ENCODE data around the gene SLC5A5. TPM values are rescaled to one million over a fixed set of nuclear protein-coding genes. Genes with fewer than 3 reads are reported as not detected.

The SLC5A5 gene
- total RNA-seq, 1 donor from 2014 or later, result not detected

GRCh38 chr19:17943274-17944221 lies 71.8 kb downstream of the SLC5A5 start:
- no peaks in the 10 kb centered on the region for H3K9me3 ChIP-seq (ENCODE audit: insufficient read depth, low read depth, low read length)
- H3K27ac ChIP-seq (ENCODE audit: low read depth, low read length), result no peak overlapping the region
- no peak for DNase-seq (ENCODE audit: low read depth)
- peaks cover under 1% of the 10 kb centered on the region for H3K27me3 ChIP-seq (ENCODE audit: insufficient read depth, low read length)
- H3K27ac Mint-ChIP-seq (ENCODE audit: unreplicated experiment), result no peak overlapping the region
- H3K4me3 Mint-ChIP-seq (ENCODE audit: unreplicated experiment), result no peak overlapping the region
- no peak overlapping the region for H3K4me3 ChIP-seq (ENCODE audit: insufficient read depth, low read depth, low read length)
- H3K4me1 Mint-ChIP-seq (ENCODE audit: low read depth, unreplicated experiment), result peaks cover 4% of the 10 kb centered on the region
- H3K9ac ChIP-seq (ENCODE audit: low read length), result no peak overlapping the region
- FAIRE-seq, result no peak
- H3K9me3 Mint-ChIP-seq (ENCODE audit: unreplicated experiment), result no peaks in the 10 kb centered on the region
- H4K20me1 ChIP-seq (ENCODE audit: insufficient read depth, low read length), result peaks cover 22% of the 10 kb centered on the region
- peaks cover 9% of the 10 kb centered on the region for H3K4me1 ChIP-seq (ENCODE audit: insufficient read depth, low read length)
- TF ChIP-seq, protein P1, sequence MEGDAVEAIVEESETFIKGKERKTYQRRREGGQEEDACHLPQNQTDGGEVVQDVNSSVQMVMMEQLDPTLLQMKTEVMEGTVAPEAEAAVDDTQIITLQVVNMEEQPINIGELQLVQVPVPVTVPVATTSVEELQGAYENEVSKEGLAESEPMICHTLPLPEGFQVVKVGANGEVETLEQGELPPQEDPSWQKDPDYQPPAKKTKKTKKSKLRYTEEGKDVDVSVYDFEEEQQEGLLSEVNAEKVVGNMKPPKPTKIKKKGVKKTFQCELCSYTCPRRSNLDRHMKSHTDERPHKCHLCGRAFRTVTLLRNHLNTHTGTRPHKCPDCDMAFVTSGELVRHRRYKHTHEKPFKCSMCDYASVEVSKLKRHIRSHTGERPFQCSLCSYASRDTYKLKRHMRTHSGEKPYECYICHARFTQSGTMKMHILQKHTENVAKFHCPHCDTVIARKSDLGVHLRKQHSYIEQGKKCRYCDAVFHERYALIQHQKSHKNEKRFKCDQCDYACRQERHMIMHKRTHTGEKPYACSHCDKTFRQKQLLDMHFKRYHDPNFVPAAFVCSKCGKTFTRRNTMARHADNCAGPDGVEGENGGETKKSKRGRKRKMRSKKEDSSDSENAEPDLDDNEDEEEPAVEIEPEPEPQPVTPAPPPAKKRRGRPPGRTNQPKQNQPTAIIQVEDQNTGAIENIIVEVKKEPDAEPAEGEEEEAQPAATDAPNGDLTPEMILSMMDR (IDR thresholded peaks at IDR 0.05; ENCODE audit: insufficient read depth, low read depth, low read length), result no peak
- TF ChIP-seq EZH2 (IDR thresholded peaks at IDR 0.05; ENCODE audit: insufficient read depth, low read length), result no peak
- no peaks in the 10 kb centered on the region for H3K27me3 Mint-ChIP-seq (ENCODE audit: low read depth, unreplicated experiment)
- H3K36me3 Mint-ChIP-seq (ENCODE audit: low read depth, unreplicated experiment), result peaks cover 4% of the 10 kb centered on the region
- no peak overlapping the region for H2AFZ ChIP-seq (ENCODE audit: low read depth, low read length)
- H3K36me3 ChIP-seq (ENCODE audit: insufficient read depth, low read length), result no peaks in the 10 kb centered on the region
- no peak overlapping the region for H3K4me2 ChIP-seq (ENCODE audit: low read length)
- no peaks in the 10 kb centered on the region for H3K79me2 ChIP-seq (ENCODE audit: insufficient read depth, low read length)

- Histone ChIP-seq H3K4me3 (ENCODE audit: insufficient read depth, low read depth, low read length) (no peak overlapping the region), H3K9me3 (ENCODE audit: insufficient read depth, low read depth, low read length) (no peaks in the 10 kb centered on the region), H2AFZ (ENCODE audit: low read depth, low read length) (no peak overlapping the region), H3K4me2 (ENCODE audit: low read length) (no peak overlapping the region), H3K27ac (ENCODE audit: low read depth, low read length) (no peak overlapping the region), H3K79me2 (ENCODE audit: insufficient read depth, low read length) (no peaks in the 10 kb centered on the region), H3K36me3 (ENCODE audit: insufficient read depth, low read length) (no peaks in the 10 kb centered on the region), H3K27me3 (ENCODE audit: insufficient read depth, low read length) (peaks cover 7% of the 10 kb centered on the region), H3K9ac (ENCODE audit: low read length) (no peak overlapping the region), H3K4me1 (ENCODE audit: insufficient read depth, low read length) (peaks cover 9% of the 10 kb centered on the region), H4K20me1 (ENCODE audit: insufficient read depth, low read length) (peaks cover 20% of the 10 kb centered on the region)
- Mint-ChIP-seq H3K9me3 (ENCODE audit: unreplicated experiment) (no peaks in the 10 kb centered on the region), H3K27ac (ENCODE audit: unreplicated experiment) (no peak overlapping the region), H3K27me3 (ENCODE audit: low read depth, unreplicated experiment) (peaks cover 2% of the 10 kb centered on the region), H3K4me3 (ENCODE audit: unreplicated experiment) (no peak overlapping the region), H3K36me3 (ENCODE audit: low read depth, unreplicated experiment) (peaks cover 4% of the 10 kb centered on the region), H3K4me1 (ENCODE audit: low read depth, unreplicated experiment) (peaks cover 5% of the 10 kb centered on the region)
- peak; percentile 67 for DNase-seq (ENCODE audit: low read depth)
- TF ChIP-seq, protein P1 (IDR thresholded peaks at IDR 0.05; ENCODE audit: insufficient read depth, low read depth, low read length), result no peak
- no peak for TF ChIP-seq EZH2 (IDR thresholded peaks at IDR 0.05; ENCODE audit: insufficient read depth, low read length)
- FAIRE-seq, result no peak
These were observed 72.6 kb downstream of the SLC5A5 start for GRCh38 chr19:17944301-17944700.

Other genes with a start within 250 kb of the SLC5A5 start
- gene UNC13A, start 183.6 kb upstream of the SLC5A5 start, total RNA-seq, result 1.2 and 1.4 TPM in 2 replicates
- gene MAP1S, start 152.5 kb upstream of the SLC5A5 start, total RNA-seq, result 72.3 and 82.2 TPM in 2 replicates
- 1.7 and 2.0 TPM in 2 replicates for gene FCHO1, start 120.5 kb upstream of the SLC5A5 start, total RNA-seq
- gene B3GNT3, start 76.8 kb upstream of the SLC5A5 start, total RNA-seq, result 0.36 TPM in 1 of 2 replicates, not detected in the other
- not detected in 2 replicates for gene INSL3, start 50.4 kb upstream of the SLC5A5 start, total RNA-seq
- gene JAK3, start 24.0 kb upstream of the SLC5A5 start, total RNA-seq, result 1.00 and 1.8 TPM in 2 replicates
- gene RPL18A, start 12.0 kb upstream of the SLC5A5 start, total RNA-seq, result 1,839 and 1,909 TPM in 2 replicates
- 91.0 and 97.3 TPM in 2 replicates for gene CCDC124, start 61.1 kb downstream of the SLC5A5 start, total RNA-seq
- gene KCNN1, start 95.2 kb downstream of the SLC5A5 start, total RNA-seq, result 1.5 and 1.6 TPM in 2 replicates
- 2.6 and 2.8 TPM in 2 replicates for gene ARRDC2, start 136.2 kb downstream of the SLC5A5 start, total RNA-seq
- 0.07 TPM in 1 of 2 replicates, not detected in the other for gene IL12RB1, start 215.0 kb downstream of the SLC5A5 start, total RNA-seq
- gene MAST3, start 225.8 kb downstream of the SLC5A5 start, total RNA-seq, result 5.5 and 6.3 TPM in 2 replicates

Data from astrocyte (in vitro differentiated cells and primary cell).